Right cardiac atrium (tissue), 5 donors: Measurements from ENCODE around the gene ADCY1. TPM values are rescaled to one million over a fixed set of nuclear protein-coding genes. Genes with fewer than 3 reads are reported as not detected.

Experiments
- ATAC-seq, 2 donors: fragments of 200-7000 bp; cut with Tn5 transposase; one replicate each; pipeline versions ENCODE4 v1.8.0 to v1.9.1; 2020; ENCODE audit warnings: moderate library complexity in 2 of 2, mild to moderate bottlenecking in 1 of 2
- DNase-seq, 3 donors: peaks; one replicate each; pipeline ENCODE4 v3.0.0-alpha.2; 2020
- H3K27ac ChIP-seq: one replicate; pipeline ENCODE4 v1.5.1; 2013; ENCODE audit warnings: mild to moderate bottlenecking, low read length, control low read depth, moderate library complexity
- H3K27me3 ChIP-seq: one replicate; pipeline ENCODE4 v1.6.1; 2013; ENCODE audit not compliant: control insufficient read depth, insufficient read depth
- H3K4me1 ChIP-seq: one replicate; pipeline ENCODE4 v1.6.1; 2013; ENCODE audit warnings: low read length; ENCODE audit not compliant: control insufficient read depth, insufficient read depth
- H3K4me3 ChIP-seq: one replicate; pipeline ENCODE4 v1.5.1; 2013; ENCODE audit warnings: low read length, control low read depth
- H3K9me3 ChIP-seq: one replicate; pipeline ENCODE4 v1.6.1; 2013; ENCODE audit warnings: low read length; ENCODE audit not compliant: control insufficient read depth
- WGBS: extraction: QIAGEN DNeasy Blood & Tissue Kit; methylation state at CpG from one replicate; pipeline ENCODE4 v1.1.7; 2013; 5-methylcytosine and 5-hydroxymethylcytosine counted together
- intact Hi-C, 4 donors: fragments of 100-400 bp; cut with DNase I; formaldehyde crosslinking; loops; one replicate each; pipeline versions ENCODE4 v1.11.0 to v1.14.0; 2022 to 2023
- polyA plus RNA-seq: library from polyadenylated mRNA; stranded (reverse); fragments of 200-250 nt; gene quantifications from one replicate; pipeline ENCODE4 v1.2.3, GENCODE V29; 2013
- total RNA-seq, 4 donors: library from RNA; stranded (reverse); fragmentation: NEBNext Ultra II Directional; extraction: Animal tissue kit (Norgen Biotek cat#: 25700); gene quantifications; one replicate each; pipeline ENCODE4 v1.2.1, GENCODE V29; 2021
- donor health status: healthy with polysubstance abuse.
- donor health status: DM: no; HTN: yes; CAD: no.
- donor health status: DM: no; HTN: no; CAD: no.
- donor health status: DM: no; HTN: yes; CAD: no; lungs with severe emphysema.
- donor health status: DM: yes; HTN: yes; CAD: no.

ADCY1 gene
- total and polyA plus RNA-seq, 5 donors, result 2.2 to 5.9 (median 4.3) TPM

GRCh38 chr7:45711161-45711490, 137.0 kb downstream of the ADCY1 start:
- 91% methylated on average over 5 of the region's 5 CpGs for WGBS

GRCh38 chr7:45712057-45712689, 138.0 kb downstream of the ADCY1 start:
- H3K4me1 ChIP-seq, result peaks cover 8% of the 10 kb centered on the region
- WGBS, result 56% methylated on average over 2 of the region's 2 CpGs
- DNase-seq, result peak in 1 of 3 donors; percentile 6
- no peaks in the 10 kb centered on the region for H3K9me3 ChIP-seq
- intact Hi-C loops, result no loop called here
- H3K27me3 ChIP-seq, result no peaks in the 10 kb centered on the region
- no peak overlapping the region for H3K27ac ChIP-seq
- ATAC-seq, result no peak
- no peak overlapping the region for H3K4me3 ChIP-seq

More at GRCh38 chr7:45711161-45711490, 137.0 kb downstream of the ADCY1 start:
- H3K4me3 ChIP-seq, result no peak overlapping the region
- no peaks in the 10 kb centered on the region for H3K4me1 ChIP-seq
- intact Hi-C loops, result no loop called here
- H3K9me3 ChIP-seq, result no peaks in the 10 kb centered on the region
- H3K27ac ChIP-seq, result no peak overlapping the region
- no peaks in the 10 kb centered on the region for H3K27me3 ChIP-seq
- ATAC-seq (no peak), DNase-seq (no peak)

- Histone ChIP-seq H3K9me3 (no peaks in the 10 kb centered on the region), H3K27me3 (no peaks in the 10 kb centered on the region), H3K4me3 (no peak overlapping the region), H3K27ac (no peak overlapping the region), H3K4me1 (peaks cover 8% of the 10 kb centered on the region)
- intact Hi-C loops, result no loop called here
- 91% methylated on average over 6 of the region's 6 CpGs for WGBS
- ATAC-seq, result no peak
- peak in 1 of 3 donors; percentile 39 for DNase-seq
Observed at GRCh38 chr7:45712872-45713668, 138.9 kb downstream of the ADCY1 start.

- ATAC-seq, result no peak
- peak in 1 of 3 donors; percentile 34 for DNase-seq
- H3K4me3 ChIP-seq, result no peak overlapping the region
- H3K27me3 ChIP-seq, result no peaks in the 10 kb centered on the region
- intact Hi-C loops, result no loop called here
- WGBS, result 91% methylated on average over 23 of the region's 23 CpGs
- no peak overlapping the region for H3K27ac ChIP-seq
- no peaks in the 10 kb centered on the region for H3K9me3 ChIP-seq
- H3K4me1 ChIP-seq, result peaks cover 8% of the 10 kb centered on the region
Observed at GRCh38 chr7:45713669-45714520, 139.7 kb downstream of the ADCY1 start.

- Histone ChIP-seq H3K4me3 (no peak overlapping the region), H3K27me3 (no peaks in the 10 kb centered on the region), H3K27ac (no peak overlapping the region), H3K4me1 (peaks cover 8% of the 10 kb centered on the region), H3K9me3 (no peaks in the 10 kb centered on the region)
- ATAC-seq, result no peak
- peak in 1 of 3 donors; percentile 16 for DNase-seq
- intact Hi-C loops, result no loop called here
- 71% methylated on average over 4 of the region's 4 CpGs for WGBS
Observed at GRCh38 chr7:45714521-45714820, 140.3 kb downstream of the ADCY1 start.

GRCh38 chr7:45715471-45716352, 141.5 kb downstream of the ADCY1 start:
- H3K27me3 ChIP-seq, result no peaks in the 10 kb centered on the region
- 93% methylated on average over 15 of the region's 15 CpGs for WGBS
- H3K4me3 ChIP-seq, result no peak overlapping the region
- peak in 2 of 3 donors; percentile 30 to 53 for DNase-seq
- intact Hi-C loops, result no loop called here
- no peaks in the 10 kb centered on the region for H3K9me3 ChIP-seq
- H3K27ac ChIP-seq, result no peak overlapping the region
- peaks cover 8% of the 10 kb centered on the region for H3K4me1 ChIP-seq
- no peak for ATAC-seq

- ATAC-seq, result peak; percentile 59 to 60
- Histone ChIP-seq H3K27ac (no peak overlapping the region), H3K4me1 (peaks cover 8% of the 10 kb centered on the region), H3K9me3 (no peaks in the 10 kb centered on the region), H3K27me3 (no peaks in the 10 kb centered on the region), H3K4me3 (no peak overlapping the region)
- intact Hi-C loops, result no loop called here
- WGBS, result 56% methylated on average over 16 of the region's 16 CpGs
- DNase-seq, result peak; percentile 76 to 86 (median 86)
Observed at GRCh38 chr7:45716380-45717203, 142.4 kb downstream of the ADCY1 start.

GRCh38 chr7:45717537-45718235, 143.5 kb downstream of the ADCY1 start:
- intact Hi-C loops, result no loop called here
- Histone ChIP-seq H3K4me3 (no peak overlapping the region), H3K9me3 (no peaks in the 10 kb centered on the region), H3K27me3 (no peaks in the 10 kb centered on the region), H3K27ac (no peak overlapping the region), H3K4me1 (peaks cover 8% of the 10 kb centered on the region)
- WGBS, result 81% methylated on average over 17 of the region's 17 CpGs
- ATAC-seq (no peak), DNase-seq (no peak)

- WGBS, result 69% methylated on average over 12 of the region's 12 CpGs
Observed at GRCh38 chr7:45718464-45719330, 144.5 kb downstream of the ADCY1 start.

More at GRCh38 chr7:45718464-45719330, 144.5 kb downstream of the ADCY1 start:
- Histone ChIP-seq H3K4me1 (peaks cover 8% of the 10 kb centered on the region), H3K9me3 (no peaks in the 10 kb centered on the region), H3K27ac (no peak overlapping the region), H3K27me3 (no peaks in the 10 kb centered on the region), H3K4me3 (no peak overlapping the region)
- DNase-seq, result peak in 1 of 3 donors; percentile 42
- intact Hi-C loops, result no loop called here
- ATAC-seq, result no peak
